ENCODE measurements around the gene CDH9.

Gene CDH9

GRCh38 chr5:26884481-26884880 is 153.9 kb downstream of the CDH9 start:
- H3F3A ChIP-seq (ENCODE audit: control insufficient read depth, insufficient read depth), result no peaks in the 10 kb centered on the region
- no peaks in the 10 kb centered on the region for H3K4me1 ChIP-seq (ENCODE audit: control insufficient read depth, low read length)
- H3K79me2 ChIP-seq (ENCODE audit: control insufficient read depth, low read length), result no peaks in the 10 kb centered on the region
- H4K20me1 ChIP-seq (ENCODE audit: control insufficient read depth, insufficient read depth, low read depth, low read length), result no peaks in the 10 kb centered on the region
- no peaks in the 10 kb centered on the region for H3K27me3 ChIP-seq (ENCODE audit: control insufficient read depth, low read length)
- no peak overlapping the region for H3K27ac ChIP-seq (ENCODE audit: low read depth, low read length)
- no peak for TF ChIP-seq CTCF (IDR thresholded peaks at IDR 0.05; ENCODE audit: low read depth, low read length, poor library complexity, severe bottlenecking)
- no peak for TF ChIP-seq EZH2phosphoT487 (IDR thresholded peaks at IDR 0.05; ENCODE audit: borderline replicate concordance, low read length)
- H3K9me2 ChIP-seq (replicated peaks; ENCODE audit: control insufficient read depth, low read length), result no peaks in the 10 kb centered on the region
- H3K36me3 ChIP-seq (ENCODE audit: control insufficient read depth, low read length), result no peaks in the 10 kb centered on the region
- no peak overlapping the region for H3K4me3 ChIP-seq (ENCODE audit: low read length)
- no peaks in the 10 kb centered on the region for H3K9me3 ChIP-seq (ENCODE audit: control insufficient read depth, insufficient read depth, low read length)
- no peak overlapping the region for H3K4me2 ChIP-seq (ENCODE audit: low read length)

GRCh38 chr5:26883375-26883774 is 155.0 kb downstream of the CDH9 start:
- Histone ChIP-seq H3K36me3 (ENCODE audit: control insufficient read depth, low read length) (no peaks in the 10 kb centered on the region), H3K4me1 (ENCODE audit: control insufficient read depth, low read length) (no peaks in the 10 kb centered on the region), H3K9me3 (ENCODE audit: control insufficient read depth, insufficient read depth, low read length) (no peaks in the 10 kb centered on the region), H3K27me3 (ENCODE audit: control insufficient read depth, low read length) (no peaks in the 10 kb centered on the region), H3K27ac (ENCODE audit: low read depth, low read length) (no peak overlapping the region), H3K4me2 (ENCODE audit: low read length) (no peak overlapping the region), H4K20me1 (ENCODE audit: control insufficient read depth, insufficient read depth, low read depth, low read length) (no peaks in the 10 kb centered on the region), H3K9me2 (replicated peaks; ENCODE audit: control insufficient read depth, low read length) (no peaks in the 10 kb centered on the region), H3F3A (ENCODE audit: control insufficient read depth, insufficient read depth) (no peaks in the 10 kb centered on the region), H3K4me3 (ENCODE audit: low read length) (no peak overlapping the region), H3K79me2 (ENCODE audit: control insufficient read depth, low read length) (no peaks in the 10 kb centered on the region)
- TF ChIP-seq CTCF (IDR thresholded peaks at IDR 0.05; ENCODE audit: low read depth, low read length, poor library complexity, severe bottlenecking), result no peak

GRCh38 chr5:26881901-26882300 is 156.5 kb downstream of the CDH9 start:
- H3K9me3 ChIP-seq (ENCODE audit: control insufficient read depth, insufficient read depth, low read length), result no peaks in the 10 kb centered on the region
- H4K20me1 ChIP-seq (ENCODE audit: control insufficient read depth, insufficient read depth, low read depth, low read length), result no peaks in the 10 kb centered on the region
- no peak for TF ChIP-seq CTCF (IDR thresholded peaks at IDR 0.05; ENCODE audit: low read depth, low read length, poor library complexity, severe bottlenecking)
- TF ChIP-seq EZH2phosphoT487 (IDR thresholded peaks at IDR 0.05; ENCODE audit: borderline replicate concordance, low read length), result no peak
- H3K4me3 ChIP-seq (ENCODE audit: low read length), result no peak overlapping the region
- no peak overlapping the region for H3K4me2 ChIP-seq (ENCODE audit: low read length)
- no peaks in the 10 kb centered on the region for H3K9me2 ChIP-seq (replicated peaks; ENCODE audit: control insufficient read depth, low read length)
- no peaks in the 10 kb centered on the region for H3K4me1 ChIP-seq (ENCODE audit: control insufficient read depth, low read length)
- H3K27me3 ChIP-seq (ENCODE audit: control insufficient read depth, low read length), result no peaks in the 10 kb centered on the region
- no peaks in the 10 kb centered on the region for H3K79me2 ChIP-seq (ENCODE audit: control insufficient read depth, low read length)
- no peaks in the 10 kb centered on the region for H3F3A ChIP-seq (ENCODE audit: control insufficient read depth, insufficient read depth)
- H3K36me3 ChIP-seq (ENCODE audit: control insufficient read depth, low read length), result no peaks in the 10 kb centered on the region
- H3K27ac ChIP-seq (ENCODE audit: low read depth, low read length), result no peak overlapping the region

- H3K4me1 ChIP-seq (ENCODE audit: control insufficient read depth, low read length), result no peaks in the 10 kb centered on the region
- H3K4me3 ChIP-seq (ENCODE audit: low read length), result no peak overlapping the region
Measured at GRCh38 chr5:26877154-26877553, 161.2 kb downstream of the CDH9 start.

More at GRCh38 chr5:26877154-26877553, 161.2 kb downstream of the CDH9 start:
- Histone ChIP-seq H3K79me2 (ENCODE audit: control insufficient read depth, low read length) (no peaks in the 10 kb centered on the region), H3K9me3 (ENCODE audit: control insufficient read depth, insufficient read depth, low read length) (no peaks in the 10 kb centered on the region), H4K20me1 (ENCODE audit: control insufficient read depth, insufficient read depth, low read depth, low read length) (no peaks in the 10 kb centered on the region), H3K4me2 (ENCODE audit: low read length) (no peak overlapping the region), H3K36me3 (ENCODE audit: control insufficient read depth, low read length) (no peaks in the 10 kb centered on the region), H3K27me3 (ENCODE audit: control insufficient read depth, low read length) (no peaks in the 10 kb centered on the region), H3F3A (ENCODE audit: control insufficient read depth, insufficient read depth) (no peaks in the 10 kb centered on the region), H3K27ac (ENCODE audit: low read depth, low read length) (no peak overlapping the region), H3K9me2 (replicated peaks; ENCODE audit: control insufficient read depth, low read length) (no peaks in the 10 kb centered on the region)
- TF ChIP-seq EZH2phosphoT487 (IDR thresholded peaks at IDR 0.05; ENCODE audit: borderline replicate concordance, low read length), result no peak
- TF ChIP-seq CTCF (IDR thresholded peaks at IDR 0.05; ENCODE audit: low read depth, low read length, poor library complexity, severe bottlenecking), result no peak

All from DOHH2 (cell line).